Osteocyte (in vitro differentiated cells): ENCODE results near the gene GPD1L. TPM values are rescaled to one million over a fixed set of nuclear protein-coding genes. Genes with fewer than 3 reads are reported as not detected.

Experiments used
- DNase-seq: peaks from one replicate; pipeline ENCODE4 v3.0.0; 2021; ENCODE audit warnings: mixed read lengths; ENCODE audit not compliant: unreplicated experiment; ENCODE audit errors: extremely low spot score
- H3K27ac Mint-ChIP-seq: one replicate; pipeline ENCODE4 v1.8.0; 2021; ENCODE audit warnings: mild to moderate bottlenecking, mixed read lengths; ENCODE audit not compliant: unreplicated experiment
- H3K27me3 Mint-ChIP-seq: one replicate; pipeline ENCODE4 v1.8.0; 2021; ENCODE audit warnings: mixed read lengths; ENCODE audit not compliant: unreplicated experiment
- H3K36me3 Mint-ChIP-seq: one replicate; pipeline ENCODE4 v1.8.0; 2021; ENCODE audit warnings: mixed read lengths; ENCODE audit not compliant: unreplicated experiment
- H3K4me1 Mint-ChIP-seq: one replicate; pipeline ENCODE4 v1.8.0; 2021; ENCODE audit warnings: mixed read lengths; ENCODE audit not compliant: unreplicated experiment
- H3K4me3 Mint-ChIP-seq: one replicate; pipeline ENCODE4 v1.8.0; 2021; ENCODE audit warnings: mild to moderate bottlenecking, moderate library complexity, mixed read lengths; ENCODE audit not compliant: unreplicated experiment
- H3K9me3 Mint-ChIP-seq: one replicate; pipeline ENCODE4 v1.8.0; 2021; ENCODE audit warnings: mixed read lengths; ENCODE audit not compliant: unreplicated experiment
- CTCF ChIP-seq: fragments of 200-600 bp; sonication (generic); IDR thresholded peaks from 2 replicates; pipeline ENCODE4 v1.5.0; 2021; ENCODE audit warnings: antibody characterized with exemption, mild to moderate bottlenecking, moderate library complexity
- total RNA-seq: library from RNA; stranded (reverse); gene quantifications from 2 replicates; pipeline ENCODE4 v1.2.1, GENCODE V29; 2021

Gene GPD1L
- total RNA-seq, 1 donor from 2014 or later, result 9.1 TPM

DNA sequence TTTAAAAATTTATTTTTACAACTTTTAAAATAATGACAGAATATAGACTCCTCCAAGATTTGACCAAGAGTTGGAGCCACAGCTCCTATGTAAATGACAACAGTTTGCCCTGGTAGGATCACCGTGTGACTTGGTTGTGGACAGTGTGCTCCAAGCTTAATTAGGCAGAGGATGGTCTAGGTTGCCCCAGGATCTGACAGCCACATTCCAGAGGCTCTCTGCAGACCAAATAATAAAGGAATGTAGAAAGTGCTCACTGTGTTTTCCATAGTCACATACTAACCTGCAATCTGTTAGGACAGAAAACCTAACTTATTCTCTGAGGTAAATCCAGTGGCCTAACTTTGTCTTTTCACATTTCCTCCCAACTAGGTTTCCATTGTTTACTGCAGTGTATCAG is 59.0 kb downstream of the GPD1L start:
- no peak overlapping the region for H3K27ac Mint-ChIP-seq
- no peaks in the 10 kb centered on the region for H3K4me1 Mint-ChIP-seq
- peaks cover 15% of the 10 kb centered on the region for H3K36me3 Mint-ChIP-seq
- no peak for TF ChIP-seq CTCF
- no peak overlapping the region for H3K4me3 Mint-ChIP-seq
- no peaks in the 10 kb centered on the region for H3K27me3 Mint-ChIP-seq
- no peak for DNase-seq
- no peaks in the 10 kb centered on the region for H3K9me3 Mint-ChIP-seq

GRCh38 chr3:32166654-32167053 is 60.2 kb downstream of the GPD1L start:
- peaks cover 4% of the 10 kb centered on the region for H3K9me3 Mint-ChIP-seq
- no peak for TF ChIP-seq CTCF
- DNase-seq, result no peak
- no peak overlapping the region for H3K4me3 Mint-ChIP-seq
- no peaks in the 10 kb centered on the region for H3K4me1 Mint-ChIP-seq
- H3K36me3 Mint-ChIP-seq, result peaks cover 21% of the 10 kb centered on the region
- no peaks in the 10 kb centered on the region for H3K27me3 Mint-ChIP-seq
- no peak overlapping the region for H3K27ac Mint-ChIP-seq

- Mint-ChIP-seq H3K27ac (no peak overlapping the region), H3K27me3 (no peaks in the 10 kb centered on the region), H3K4me1 (peaks cover 2% of the 10 kb centered on the region), H3K9me3 (peaks cover 11% of the 10 kb centered on the region), H3K4me3 (no peak overlapping the region), H3K36me3 (peaks cover 17% of the 10 kb centered on the region)
- TF ChIP-seq CTCF, result no peak
- DNase-seq, result no peak
These were observed 66.0 kb downstream of the GPD1L start for GRCh38 chr3:32172420-32172819.

DNA sequence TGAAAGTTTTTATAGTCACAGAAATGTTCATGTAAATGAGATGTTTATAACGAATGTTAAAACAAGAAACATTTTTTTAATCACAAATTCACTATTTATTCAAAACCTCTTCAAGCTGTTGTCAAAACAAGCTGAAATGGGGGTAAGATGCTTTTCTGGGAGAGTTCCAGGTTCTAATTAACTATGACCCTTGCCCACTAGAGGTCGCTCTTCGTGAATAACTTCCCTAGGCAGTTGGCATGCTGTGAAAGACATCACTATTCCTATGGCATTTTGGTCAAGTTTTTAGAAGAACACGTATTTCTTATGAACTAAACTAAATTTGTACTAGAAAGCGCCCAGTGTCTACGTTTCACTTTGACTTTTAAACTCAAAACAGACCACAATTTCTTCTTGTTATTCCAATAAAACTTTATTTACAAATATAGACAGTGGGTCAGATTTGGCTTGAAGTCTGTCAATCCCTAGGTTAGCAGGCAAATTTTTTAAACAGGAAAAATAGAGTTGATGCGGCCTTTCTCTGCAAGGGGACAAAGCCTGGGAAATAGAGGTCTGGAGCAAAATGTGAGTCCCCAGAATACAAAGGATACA is 69.3 kb downstream of the GPD1L start:
- H3K27ac Mint-ChIP-seq, result no peak overlapping the region
- peaks cover 10% of the 10 kb centered on the region for H3K36me3 Mint-ChIP-seq
- peaks cover 11% of the 10 kb centered on the region for H3K9me3 Mint-ChIP-seq
- H3K27me3 Mint-ChIP-seq, result no peaks in the 10 kb centered on the region
- DNase-seq, result no peak
- H3K4me3 Mint-ChIP-seq, result no peak overlapping the region
- TF ChIP-seq CTCF, result peak; percentile 65
- H3K4me1 Mint-ChIP-seq, result peaks cover 3% of the 10 kb centered on the region

DNA sequence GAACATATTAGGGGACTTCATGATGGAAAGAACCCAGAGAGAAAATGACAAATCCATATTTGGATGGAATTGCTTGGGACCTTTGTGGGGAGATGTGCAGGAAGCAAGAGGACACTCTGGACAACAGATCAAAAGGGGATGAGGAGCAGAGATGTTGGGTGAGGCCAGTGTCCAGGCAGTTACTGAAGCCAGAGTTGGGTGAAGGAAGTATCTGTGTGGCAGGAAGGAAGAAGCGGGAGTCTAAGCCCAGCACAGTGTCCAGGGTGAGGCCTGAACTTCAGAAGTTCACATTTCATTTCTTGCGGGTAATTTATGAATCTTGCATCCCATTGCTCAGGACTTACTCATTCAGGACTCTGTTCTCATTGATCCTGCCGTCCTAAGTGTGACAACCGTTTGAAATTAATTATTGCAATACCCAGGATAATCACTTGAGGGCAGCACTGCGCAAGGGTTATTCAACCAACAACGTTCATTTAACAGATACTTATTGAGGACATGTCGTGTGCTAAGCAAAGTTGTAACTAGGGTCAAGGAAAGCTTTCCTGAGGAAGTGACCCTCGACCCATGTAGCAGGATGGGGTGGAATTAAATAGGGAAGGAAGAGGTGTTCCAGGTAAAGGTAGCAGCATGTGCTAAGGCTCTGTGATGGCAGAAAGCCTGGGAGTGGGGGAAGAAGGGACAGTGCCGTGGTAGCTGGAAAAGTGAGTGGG is 70.7 kb downstream of the GPD1L start:
- TF ChIP-seq CTCF, result peak; percentile 68
- DNase-seq, result no peak
- Mint-ChIP-seq H3K9me3 (peaks cover 3% of the 10 kb centered on the region), H3K27ac (no peak overlapping the region), H3K36me3 (peaks cover 2% of the 10 kb centered on the region), H3K4me3 (no peak overlapping the region), H3K27me3 (no peaks in the 10 kb centered on the region), H3K4me1 (peaks cover 3% of the 10 kb centered on the region)
